Stomach smooth muscle (tissue), 2 donors: ENCODE data around the gene NAA40.
A peak's percentile ranks its signal among the peaks of the same experiment; 100 is the strongest.

Experiments used
- H3K27ac ChIP-seq: one replicate; pipeline ENCODE4 v1.7.0; 2013; ENCODE audit warnings: mild to moderate bottlenecking, low read length, inconsistent platforms
- H3K27me3 ChIP-seq, 2 donors: one replicate each; pipeline ENCODE4 v1.7.0; 2013; ENCODE audit warnings: low read length in 2 of 2; ENCODE audit not compliant: insufficient read depth in 2 of 2, control insufficient read depth in 1 of 2
- H3K36me3 ChIP-seq, 2 donors: one replicate each; pipeline ENCODE4 v1.7.0; 2013; ENCODE audit warnings: low read length in 2 of 2; ENCODE audit not compliant: control insufficient read depth in 2 of 2, insufficient read depth in 2 of 2
- H3K4me1 ChIP-seq: one replicate; pipeline ENCODE4 v1.7.0; 2013; ENCODE audit warnings: low read length; ENCODE audit not compliant: control insufficient read depth, insufficient read depth
- H3K4me3 ChIP-seq, 2 donors: one replicate each; pipeline ENCODE4 v1.7.0; 2013; ENCODE audit warnings: low read length in 2 of 2
- H3K9ac ChIP-seq, 2 donors: one replicate each; pipeline ENCODE4 v1.7.0; 2013; ENCODE audit warnings: low read length in 2 of 2, mild to moderate bottlenecking in 1 of 2
- H3K9me3 ChIP-seq, 2 donors: one replicate each; pipeline ENCODE4 v1.7.0; 2013; ENCODE audit warnings: low read length in 2 of 2; ENCODE audit not compliant: control insufficient read depth in 2 of 2
- donor health status: healthy.
- donor health status: Pancreatic carcinoma.

NAA40 gene

DNA sequence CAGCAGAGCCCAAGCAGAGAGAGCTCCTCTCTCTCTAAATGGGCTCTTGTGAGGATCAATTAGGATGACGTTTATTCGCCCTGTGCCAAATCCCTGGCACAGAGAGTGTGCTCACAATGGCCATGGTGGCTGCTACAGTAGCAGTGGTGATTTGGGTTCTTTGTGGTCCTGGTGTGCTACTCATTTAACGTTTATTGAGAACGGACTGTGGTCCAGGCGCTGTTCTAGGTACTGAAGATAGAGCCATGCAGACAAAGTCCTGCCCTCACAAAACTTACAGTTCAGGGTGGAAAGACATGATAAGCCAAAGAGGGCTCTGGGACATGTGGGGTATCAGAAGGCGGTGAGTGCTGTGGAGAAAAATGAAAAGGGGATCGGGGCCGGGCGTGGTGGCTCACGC, 52.8 kb downstream of the NAA40 start:
- H3K9ac ChIP-seq = no peak overlapping the region
- H3K36me3 ChIP-seq = peaks cover 15 to 25% of the 10 kb centered on the region in 2 donors
- no peak overlapping the region for H3K4me3 ChIP-seq
- H3K4me1 ChIP-seq = peaks cover 16% of the 10 kb centered on the region
- no peaks in the 10 kb centered on the region for H3K9me3 ChIP-seq
- no peak overlapping the region for H3K27ac ChIP-seq
- H3K27me3 ChIP-seq = no peaks in the 10 kb centered on the region

DNA sequence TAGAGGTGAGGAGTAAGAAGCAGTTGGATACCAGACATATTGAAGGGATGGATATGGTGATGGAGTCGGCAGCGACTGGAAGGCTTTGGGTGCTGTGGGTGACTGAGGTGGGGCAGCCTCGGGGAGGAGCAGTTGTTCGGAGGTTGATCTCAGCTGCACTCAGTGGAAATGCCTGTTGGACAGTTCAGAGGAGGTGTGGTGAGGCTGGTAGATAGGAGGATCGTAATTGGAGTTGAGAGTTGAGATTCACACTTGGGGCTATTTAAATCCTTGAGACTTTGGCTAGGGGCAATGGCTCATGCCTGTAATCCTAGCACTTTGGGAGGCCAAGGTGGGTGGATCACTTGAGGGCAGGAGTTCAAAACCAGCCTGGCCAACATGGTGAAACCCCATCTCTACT, 54.3 kb downstream of the NAA40 start:
- Histone ChIP-seq H3K9me3 (no peaks in the 10 kb centered on the region), H3K4me1 (peaks cover 2% of the 10 kb centered on the region), H3K27me3 (no peaks in the 10 kb centered on the region), H3K36me3 (peaks cover 22 to 33% of the 10 kb centered on the region in 2 donors), H3K9ac (no peak overlapping the region), H3K27ac (no peak overlapping the region), H3K4me3 (no peak overlapping the region)

DNA sequence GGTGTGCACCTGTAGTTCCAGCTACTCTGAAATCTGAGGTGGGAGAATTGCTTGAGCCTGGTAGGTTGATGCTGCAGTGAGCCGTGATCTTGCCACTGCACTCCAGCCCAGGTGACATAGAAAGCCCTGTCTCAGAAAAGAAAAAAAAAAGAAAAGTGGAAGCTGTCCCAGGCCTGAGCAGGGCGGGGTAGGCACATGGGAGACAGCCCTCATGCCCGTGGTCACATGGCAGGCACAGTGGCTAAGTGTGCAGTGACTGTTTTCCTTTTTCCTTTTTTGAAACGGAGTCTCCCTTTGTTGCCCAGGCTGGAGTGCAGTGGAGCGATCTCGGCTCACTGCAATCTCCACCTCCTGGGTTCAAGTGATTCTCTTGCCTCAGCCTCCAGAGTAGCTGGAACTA, 55.2 kb downstream of the NAA40 start:
- Histone ChIP-seq H3K9me3 (no peaks in the 10 kb centered on the region), H3K27me3 (no peaks in the 10 kb centered on the region), H3K4me3 (no peak overlapping the region), H3K27ac (no peak overlapping the region), H3K36me3 (peaks cover 18 to 30% of the 10 kb centered on the region in 2 donors), H3K4me1 (no peaks in the 10 kb centered on the region), H3K9ac (no peak overlapping the region)

DNA sequence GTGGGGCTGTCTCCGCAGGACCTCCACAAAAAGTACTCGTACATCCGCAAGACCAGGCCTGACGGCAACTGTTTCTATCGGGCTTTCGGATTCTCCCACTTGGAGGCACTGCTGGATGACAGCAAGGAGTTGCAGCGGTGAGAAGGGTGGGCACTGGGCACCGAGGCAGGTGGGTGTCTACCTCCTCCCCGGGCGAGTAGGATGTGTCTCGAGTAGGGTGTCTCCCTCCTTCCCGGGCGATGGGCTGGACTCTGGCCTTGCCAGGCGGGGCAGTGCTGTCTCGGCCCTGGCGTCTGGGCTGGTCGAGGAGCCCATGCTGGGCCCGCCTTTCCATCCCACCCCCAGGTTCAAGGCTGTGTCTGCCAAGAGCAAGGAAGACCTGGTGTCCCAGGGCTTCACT, 57.7 kb downstream of the NAA40 start:
- Histone ChIP-seq H3K4me1 (peaks cover 18% of the 10 kb centered on the region), H3K9me3 (no peaks in the 10 kb centered on the region), H3K27ac (no peak overlapping the region), H3K4me3 (no peak overlapping the region), H3K36me3 (peaks cover 13 to 20% of the 10 kb centered on the region in 2 donors), H3K9ac (no peak overlapping the region), H3K27me3 (no peaks in the 10 kb centered on the region)

DNA sequence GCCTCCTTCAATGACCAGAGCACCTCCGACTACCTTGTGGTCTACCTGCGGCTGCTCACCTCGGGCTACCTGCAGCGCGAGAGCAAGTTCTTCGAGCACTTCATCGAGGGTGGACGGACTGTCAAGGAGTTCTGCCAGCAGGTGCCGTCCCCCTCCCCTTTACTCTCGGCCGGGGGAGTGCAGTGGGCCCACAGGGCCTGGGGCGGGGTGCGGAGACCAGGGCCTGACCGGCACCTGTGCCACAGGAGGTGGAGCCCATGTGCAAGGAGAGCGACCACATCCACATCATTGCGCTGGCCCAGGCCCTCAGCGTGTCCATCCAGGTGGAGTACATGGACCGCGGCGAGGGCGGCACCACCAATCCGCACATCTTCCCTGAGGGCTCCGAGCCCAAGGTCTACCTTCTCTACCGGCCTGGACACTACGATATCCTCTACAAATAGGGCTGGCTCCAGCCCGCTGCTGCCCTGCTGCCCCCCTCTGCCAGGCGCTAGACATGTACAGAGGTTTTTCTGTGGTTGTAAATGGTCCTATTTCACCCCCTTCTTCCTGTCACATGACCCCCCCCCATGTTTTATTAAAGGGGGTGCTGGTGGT, 58.4 kb downstream of the NAA40 start:
- Histone ChIP-seq H3K27me3 (no peaks in the 10 kb centered on the region), H3K9me3 (no peaks in the 10 kb centered on the region), H3K36me3 (peaks cover 13 to 18% of the 10 kb centered on the region in 2 donors), H3K4me1 (peaks cover 23% of the 10 kb centered on the region), H3K9ac (no peak overlapping the region), H3K27ac (no peak overlapping the region), H3K4me3 (no peak overlapping the region)

DNA sequence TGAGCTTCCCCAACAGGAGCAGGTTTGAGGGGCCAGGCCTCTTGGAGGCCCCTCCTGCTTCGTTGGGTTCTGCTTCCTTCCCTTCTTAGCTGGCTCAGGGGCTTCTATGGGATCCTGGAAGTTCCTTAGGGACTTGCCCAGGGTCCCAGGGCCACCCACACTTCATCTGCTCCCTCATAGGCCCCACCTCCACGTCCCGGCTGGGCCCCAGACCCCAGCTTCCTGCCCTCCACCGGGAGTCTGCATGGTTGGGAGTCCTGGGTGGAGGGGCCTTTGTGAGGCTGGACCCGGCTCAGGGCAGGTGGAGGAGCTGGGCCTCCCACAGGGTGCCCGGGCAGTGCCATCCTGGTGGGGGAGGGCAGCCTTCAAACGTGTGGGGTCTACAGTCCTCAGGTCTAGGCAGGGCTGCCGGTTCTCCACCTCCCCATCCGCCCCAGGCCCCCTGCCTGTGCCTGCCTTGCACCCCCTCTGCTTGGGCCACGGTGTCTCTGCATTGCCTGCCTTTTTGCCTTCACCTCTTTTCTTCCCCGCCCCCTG, 59.1 kb downstream of the NAA40 start:
- H3K9ac ChIP-seq = no peak overlapping the region
- no peak overlapping the region for H3K4me3 ChIP-seq
- H3K4me1 ChIP-seq = peaks cover 25% of the 10 kb centered on the region
- H3K36me3 ChIP-seq = peaks cover 13 to 17% of the 10 kb centered on the region in 2 donors
- H3K27me3 ChIP-seq = no peaks in the 10 kb centered on the region
- H3K9me3 ChIP-seq = no peaks in the 10 kb centered on the region
- H3K27ac ChIP-seq = no peak overlapping the region

DNA sequence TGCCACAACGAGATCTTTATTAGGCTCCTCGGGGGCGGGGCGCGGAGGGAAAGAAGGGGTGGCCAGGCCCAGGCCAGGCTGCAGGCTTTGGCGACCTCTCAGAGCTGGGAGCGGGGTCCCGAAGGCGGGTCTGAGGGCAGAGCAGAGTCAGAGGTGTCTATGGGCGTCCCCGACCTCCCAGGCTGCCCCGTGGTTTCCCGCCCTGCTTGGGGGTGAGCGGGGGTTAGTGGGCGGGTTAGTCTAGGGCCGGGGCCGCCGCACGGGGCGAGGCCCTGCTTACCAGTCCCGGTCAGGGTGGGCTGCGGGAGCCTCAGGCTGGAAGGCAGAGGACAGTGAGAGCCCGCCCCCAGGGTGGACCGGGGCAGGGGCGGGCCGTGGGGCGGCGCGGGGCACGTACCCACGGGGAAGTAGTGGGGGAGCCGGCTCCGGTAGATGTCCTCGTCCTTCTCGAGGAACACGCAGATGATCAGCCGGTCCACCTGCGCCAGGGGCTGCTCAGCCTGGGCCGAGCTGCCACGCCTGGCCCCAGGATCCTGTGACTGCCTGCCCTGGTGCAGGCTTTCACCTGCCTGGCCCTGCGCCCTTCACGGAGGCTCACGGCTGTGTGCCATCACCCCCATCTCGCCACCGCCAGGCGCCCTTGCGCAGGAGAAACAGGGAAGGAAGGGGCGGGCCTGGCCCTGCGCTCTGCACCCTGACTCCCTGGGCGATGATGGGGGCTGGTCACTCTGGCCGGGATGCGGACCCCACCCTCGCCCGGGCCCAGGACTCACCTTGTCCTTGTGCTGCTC, 60.0 kb downstream of the NAA40 start:
- H3K4me1 ChIP-seq = peaks cover 25% of the 10 kb centered on the region
- peaks cover 13 to 15% of the 10 kb centered on the region in 2 donors for H3K36me3 ChIP-seq
- no peak overlapping the region for H3K9ac ChIP-seq
- H3K27ac ChIP-seq = no peak overlapping the region
- peak overlapping the region in 1 of 2 donors; percentile 35 for H3K4me3 ChIP-seq
- H3K9me3 ChIP-seq = no peaks in the 10 kb centered on the region
- no peaks in the 10 kb centered on the region for H3K27me3 ChIP-seq

DNA sequence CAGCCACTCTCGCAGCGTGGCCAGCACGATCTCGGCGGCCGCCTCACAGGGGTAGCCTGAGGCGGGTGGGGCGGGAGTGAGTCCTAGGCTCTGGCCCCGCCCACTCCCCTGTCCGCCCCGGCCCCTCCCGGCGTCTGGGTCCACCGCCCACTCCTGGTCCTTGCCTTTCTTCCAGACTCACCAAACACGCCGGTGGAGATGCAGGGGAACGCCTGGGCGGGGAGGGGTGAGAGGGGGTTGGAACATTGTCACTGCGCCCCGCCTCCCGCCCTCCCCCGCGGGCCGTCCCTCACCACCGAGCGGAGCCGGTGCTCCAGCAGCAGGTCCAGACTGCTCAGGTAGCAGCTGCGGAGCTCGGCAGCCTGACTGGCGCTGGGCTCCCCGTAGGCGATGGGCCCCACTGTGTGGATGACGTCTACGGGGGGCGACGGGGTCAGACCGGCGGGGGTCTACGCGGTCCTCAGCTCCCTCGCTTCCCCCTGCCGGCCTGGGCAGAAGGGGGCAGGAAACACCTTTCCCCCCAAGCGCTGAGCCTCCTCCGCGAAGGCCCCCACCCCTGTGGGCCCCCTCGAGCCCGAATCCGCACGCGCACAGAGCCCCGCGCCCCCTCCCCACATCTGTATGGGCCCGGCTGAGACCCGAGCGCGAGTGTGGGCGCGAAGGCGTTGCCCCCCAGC, 60.7 kb downstream of the NAA40 start:
- Histone ChIP-seq H3K4me1 (peaks cover 25% of the 10 kb centered on the region), H3K27ac (no peak overlapping the region), H3K36me3 (peaks cover 13 to 15% of the 10 kb centered on the region in 2 donors), H3K4me3 (peak overlapping the region in 1 of 2 donors; percentile 60), H3K27me3 (no peaks in the 10 kb centered on the region), H3K9me3 (no peaks in the 10 kb centered on the region), H3K9ac (peak overlapping the region in 1 of 2 donors; percentile 42)

DNA sequence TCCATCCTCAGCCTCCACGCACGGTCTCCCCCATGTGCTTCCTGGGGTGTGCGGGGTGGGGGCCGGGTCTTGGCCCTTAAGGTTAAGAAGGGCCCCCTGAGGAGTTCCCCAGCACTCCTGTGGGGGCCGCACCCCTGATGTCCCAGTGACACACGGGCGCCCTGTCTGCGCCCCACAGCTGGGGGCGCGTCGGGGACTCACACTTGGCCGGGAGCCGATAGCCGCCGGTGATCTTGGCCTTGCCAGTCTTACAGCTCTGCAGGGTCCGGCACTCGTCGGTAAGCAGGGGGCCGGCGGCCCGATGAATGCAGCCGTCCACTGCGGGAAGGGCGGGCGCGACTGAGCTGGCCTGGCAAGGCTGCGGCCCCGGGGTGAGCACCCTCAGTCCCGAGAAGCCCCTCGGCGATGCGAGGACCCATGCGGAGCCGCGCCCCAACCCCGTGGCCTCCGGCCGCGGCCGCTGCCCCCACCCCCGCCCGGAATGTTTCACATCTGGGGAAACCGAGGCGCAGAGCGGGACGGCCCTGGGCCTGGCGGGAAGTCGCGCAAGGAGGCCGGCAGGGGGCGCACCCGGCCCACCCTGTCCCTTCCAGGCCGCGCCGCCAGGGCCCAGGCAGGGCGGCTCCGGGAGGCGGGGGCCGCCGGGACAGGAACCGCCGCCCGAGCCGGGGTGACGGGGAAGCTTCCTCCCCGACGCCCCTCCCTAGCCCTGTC, 61.4 kb downstream of the NAA40 start:
- Histone ChIP-seq H3K4me3 (peak overlapping the region; percentile 31 to 60), H3K27ac (no peak overlapping the region)

DNA sequence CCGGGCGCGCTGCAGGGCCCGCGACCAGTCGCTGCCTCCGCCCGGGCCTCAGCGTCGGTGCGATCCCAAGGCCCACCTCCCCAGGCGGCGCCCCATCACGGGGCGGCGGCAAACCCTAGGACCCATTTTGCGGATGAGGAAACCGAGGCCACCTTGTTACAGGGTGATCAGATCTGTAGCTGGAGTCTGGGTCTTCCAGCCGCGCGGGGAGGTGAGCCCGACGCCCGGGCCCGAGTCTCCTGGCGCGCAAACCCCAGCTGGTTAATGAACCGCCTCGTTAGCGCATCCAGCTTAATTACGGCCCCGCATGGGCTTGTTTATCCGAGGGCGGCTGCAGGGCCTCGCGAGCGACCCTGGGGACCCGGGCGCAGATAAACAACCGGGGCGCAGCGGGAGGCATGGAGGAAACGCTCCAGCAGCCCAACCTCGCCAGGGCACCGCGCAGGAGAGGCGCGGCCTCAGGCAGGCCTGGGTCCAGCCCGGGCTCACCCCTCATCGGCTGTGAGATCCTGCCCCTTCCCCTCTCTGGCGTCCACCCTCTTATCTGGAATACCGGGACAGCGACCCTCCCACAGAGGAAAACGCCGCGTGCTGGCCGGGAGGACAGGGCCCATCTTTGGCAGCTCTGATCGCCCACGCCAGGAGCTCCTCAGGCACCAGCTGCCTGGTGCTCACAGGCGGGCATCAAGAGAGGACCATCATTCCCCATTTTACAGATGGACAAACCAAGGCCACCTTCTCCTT, 62.1 kb downstream of the NAA40 start:
- H3K4me3 ChIP-seq = peak overlapping the region; percentile 25 to 60
- H3K9me3 ChIP-seq = no peaks in the 10 kb centered on the region
- peaks cover 25% of the 10 kb centered on the region for H3K4me1 ChIP-seq
- H3K27ac ChIP-seq = no peak overlapping the region
- peak overlapping the region in 1 of 2 donors; percentile 29 for H3K9ac ChIP-seq
- peaks cover 13 to 15% of the 10 kb centered on the region in 2 donors for H3K36me3 ChIP-seq
- H3K27me3 ChIP-seq = no peaks in the 10 kb centered on the region

More for the DNA sequence above, 61.4 kb downstream of the NAA40 start:
- Histone ChIP-seq H3K36me3 (peaks cover 13 to 15% of the 10 kb centered on the region in 2 donors), H3K9ac (peak overlapping the region in 1 of 2 donors; percentile 42), H3K4me1 (peaks cover 25% of the 10 kb centered on the region), H3K27me3 (no peaks in the 10 kb centered on the region), H3K9me3 (no peaks in the 10 kb centered on the region)
